H1 (cell line): ENCODE data around the gene SMTN. TPM values are rescaled to one million over a fixed set of nuclear protein-coding genes. Genes with fewer than 3 reads are reported as not detected.

Experiments
- CBX5 ChIP-seq: fragments of 300-800, 300-1000 bp; sonication (generic); IDR thresholded peaks from 2 replicates; pipeline ENCODE4 v1.7.1; 2016; ENCODE audit warnings: antibody characterized with exemption, low read length, low read depth
- RNF2 ChIP-seq: fragments of 200-900, 300-1000 bp; sonication (generic); IDR thresholded peaks from 2 replicates; pipeline ENCODE4 v1.7.1; 2016; ENCODE audit warnings: borderline replicate concordance, low read depth, mild to moderate bottlenecking, antibody characterized with exemption, low read length; ENCODE audit not compliant: poor library complexity, severe bottlenecking; ENCODE audit errors: missing control alignments
- USF2 ChIP-seq: IDR thresholded peaks from 2 replicates; pipeline ENCODE4 v1.6.1; 2011; ENCODE audit warnings: low read length, improper control_type of control experiment
- polyA plus RNA-seq, 7 experiments: library from polyadenylated mRNA; depleted of rRNA in 3 of 7; stranded (reverse) in 5 of 7; unstranded in 2 of 7; fragments of >200 nt in 5 of 7; fragments of 200-250 nt in 2 of 7; gene quantifications; 1 replicate in 5 of 7; 2 replicates in 1 of 7; 4 replicates in 1 of 7; pipeline versions ENCODE4 v1.2.1 to v1.2.3, GENCODE V29; 2011 to 2013; ENCODE audit warnings: missing spikeins in 2 of 7, mixed read lengths in 2 of 7
- total RNA-seq: library from RNA; stranded (reverse); fragmentation: NEBNext Ultra II Directional; extraction: Animal tissue kit (Norgen Biotek cat#: 25700); gene quantifications from 2 replicates; pipeline ENCODE4 v1.2.1, GENCODE V29; 2021

The SMTN gene
- total and polyA plus RNA-seq, 2 of the 8 experiments (the other 6 are each of a cell fraction or from before 2014, with no cell fraction given) = 12.3 to 20.8 TPM

GRCh38 chr22:31100762-31101525 is 19.8 kb downstream of the SMTN start (continued):
- no peak for TF ChIP-seq RNF2
- TF ChIP-seq USF2 = no peak
- TF ChIP-seq CBX5 = no peak
- TF ChIP-seq, all 59 proteins: peak for 0
